Measurements from ENCODE around the gene PTPRD.

PTPRD gene

DNA sequence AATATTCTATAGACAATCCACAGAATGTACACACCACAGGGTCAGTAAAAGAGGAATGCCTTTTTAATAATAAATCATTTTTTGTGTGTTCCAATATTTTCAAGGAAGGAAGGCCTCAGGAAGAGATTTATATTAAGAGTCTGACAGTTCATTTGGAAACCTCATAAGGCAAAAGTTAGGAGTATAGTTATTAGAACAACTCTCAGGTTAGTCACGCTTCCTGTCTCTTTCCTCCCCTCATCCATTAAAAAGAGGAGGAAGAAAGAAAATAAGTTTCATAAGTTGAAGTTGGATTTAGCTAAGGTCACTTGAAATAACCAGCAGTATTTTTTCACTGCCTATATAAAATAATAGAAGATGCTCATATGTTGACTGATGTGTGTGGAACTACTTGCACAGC, 863.2 kb downstream of the PTPRD start:
- no peak for DNase-seq (ENCODE audit: low spot score)

GRCh38 chr9:9747787-9748186, 865.0 kb downstream of the PTPRD start:
- TF ChIP-seq, protein P1, sequence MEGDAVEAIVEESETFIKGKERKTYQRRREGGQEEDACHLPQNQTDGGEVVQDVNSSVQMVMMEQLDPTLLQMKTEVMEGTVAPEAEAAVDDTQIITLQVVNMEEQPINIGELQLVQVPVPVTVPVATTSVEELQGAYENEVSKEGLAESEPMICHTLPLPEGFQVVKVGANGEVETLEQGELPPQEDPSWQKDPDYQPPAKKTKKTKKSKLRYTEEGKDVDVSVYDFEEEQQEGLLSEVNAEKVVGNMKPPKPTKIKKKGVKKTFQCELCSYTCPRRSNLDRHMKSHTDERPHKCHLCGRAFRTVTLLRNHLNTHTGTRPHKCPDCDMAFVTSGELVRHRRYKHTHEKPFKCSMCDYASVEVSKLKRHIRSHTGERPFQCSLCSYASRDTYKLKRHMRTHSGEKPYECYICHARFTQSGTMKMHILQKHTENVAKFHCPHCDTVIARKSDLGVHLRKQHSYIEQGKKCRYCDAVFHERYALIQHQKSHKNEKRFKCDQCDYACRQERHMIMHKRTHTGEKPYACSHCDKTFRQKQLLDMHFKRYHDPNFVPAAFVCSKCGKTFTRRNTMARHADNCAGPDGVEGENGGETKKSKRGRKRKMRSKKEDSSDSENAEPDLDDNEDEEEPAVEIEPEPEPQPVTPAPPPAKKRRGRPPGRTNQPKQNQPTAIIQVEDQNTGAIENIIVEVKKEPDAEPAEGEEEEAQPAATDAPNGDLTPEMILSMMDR (IDR thresholded peaks at IDR 0.05; ENCODE audit: extremely low read depth, missing control alignments) = no peak
- no peak for DNase-seq (ENCODE audit: low spot score)

More for the DNA sequence above, 863.2 kb downstream of the PTPRD start:
- TF ChIP-seq, protein P1 (IDR thresholded peaks at IDR 0.05; ENCODE audit: extremely low read depth, missing control alignments) = no peak

DNA sequence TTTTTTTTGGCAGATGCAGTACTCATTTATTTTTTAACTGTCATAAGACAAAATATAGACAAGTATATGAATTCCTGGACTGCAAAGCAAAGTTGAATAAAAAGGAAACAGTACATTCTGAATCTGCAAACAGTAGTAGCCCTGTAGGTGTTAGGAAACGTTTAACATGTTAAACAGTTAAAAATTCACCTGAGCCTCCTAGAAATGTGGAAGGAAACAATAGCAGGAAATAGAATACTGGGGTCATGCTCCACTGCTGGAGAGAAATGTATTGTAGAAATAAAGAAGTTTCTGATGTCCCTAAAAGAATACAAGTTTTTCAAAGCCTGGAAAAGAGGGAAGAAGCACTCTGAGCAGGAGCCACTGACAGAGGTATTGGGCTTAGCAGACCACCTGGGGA, 866.0 kb downstream of the PTPRD start:
- TF ChIP-seq, protein P1 (IDR thresholded peaks at IDR 0.05; ENCODE audit: extremely low read depth, missing control alignments) = no peak
- no peak for DNase-seq (ENCODE audit: low spot score)

GRCh38 chr9:9743822-9744221, 869.0 kb downstream of the PTPRD start:
- DNase-seq (ENCODE audit: low spot score) = no peak
- TF ChIP-seq, protein P1 (IDR thresholded peaks at IDR 0.05; ENCODE audit: extremely low read depth, missing control alignments) = no peak

DNA sequence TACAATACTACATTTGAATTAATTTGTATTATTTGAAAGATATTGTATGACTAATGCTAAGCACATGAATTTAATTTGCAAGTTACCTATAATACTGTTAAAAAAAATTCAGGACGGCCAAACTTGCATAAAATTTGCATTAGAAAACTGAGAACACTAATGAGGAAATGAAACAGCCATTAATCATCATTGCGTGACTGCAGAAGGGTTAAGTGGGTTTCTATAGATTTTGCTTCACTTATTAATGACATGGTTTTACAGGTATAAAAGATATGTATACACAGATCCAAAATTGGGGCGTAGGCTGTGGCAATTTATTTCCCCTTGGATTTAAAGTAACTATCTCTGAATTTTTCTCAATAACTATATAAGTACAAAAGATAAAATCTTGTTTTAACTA, 882.6 kb downstream of the PTPRD start:
- no peak for DNase-seq (ENCODE audit: low spot score)
- TF ChIP-seq, protein P1 (IDR thresholded peaks at IDR 0.05; ENCODE audit: extremely low read depth, missing control alignments) = no peak

GRCh38 chr9:9729082-9729481, 883.7 kb downstream of the PTPRD start:
- TF ChIP-seq, protein P1 (IDR thresholded peaks at IDR 0.05; ENCODE audit: extremely low read depth, missing control alignments) = no peak
- no peak for DNase-seq (ENCODE audit: low spot score)

DNA sequence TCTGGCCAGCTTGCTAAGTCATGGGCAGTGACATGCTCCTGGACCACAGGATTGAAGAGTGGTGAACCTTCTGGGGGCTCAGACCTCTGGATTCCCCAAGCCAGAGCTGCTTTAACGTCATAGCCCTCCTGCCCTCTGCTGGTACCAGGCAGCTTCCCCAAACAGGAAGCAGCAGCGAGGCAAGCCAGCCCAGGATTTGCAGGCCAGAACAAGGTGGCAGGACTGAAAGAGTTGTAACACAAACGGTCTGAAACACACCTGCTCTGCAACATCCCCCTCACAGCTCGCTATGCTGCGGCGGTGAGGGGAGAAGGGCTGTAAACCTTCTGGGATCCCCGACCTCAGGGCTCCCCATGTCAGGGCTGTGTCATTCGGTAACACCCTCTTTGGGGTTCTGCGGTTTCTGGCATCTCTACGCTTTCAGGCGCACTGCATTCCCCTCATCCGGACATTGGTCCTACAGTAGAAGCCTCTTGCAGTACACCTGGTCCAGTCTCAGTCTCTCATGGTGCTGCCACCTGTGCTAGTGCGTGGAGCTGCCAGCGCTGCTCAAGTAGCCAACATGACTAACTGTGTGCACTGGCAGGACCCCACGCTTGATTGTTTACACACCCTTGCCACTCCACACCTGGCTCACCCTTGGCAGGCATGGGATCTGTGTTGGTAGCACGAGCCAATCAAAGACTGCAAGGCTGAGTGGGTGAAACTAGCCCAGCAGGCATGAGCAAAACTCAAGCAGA, 893.3 kb downstream of the PTPRD start:
- TF ChIP-seq, protein P1 (IDR thresholded peaks at IDR 0.05; ENCODE audit: extremely low read depth, missing control alignments) = no peak
- DNase-seq (ENCODE audit: low spot score) = no peak

All from GM20000 (cell line).